ENCODE results near the gene ZNF473. TPM values are rescaled to one million over a fixed set of nuclear protein-coding genes. Genes with fewer than 3 reads are reported as not detected.

The ZNF473 gene
- total RNA-seq, 4 donors from 2014 or later, result 7.1 to 28.9 (median 16.8) TPM

- intact Hi-C loops (cut with DNase I; ENCODE audit: low total_unique reads), result no loop called here
- H3K27ac ChIP-seq, result peak overlapping the region in 1 of 2 donors; percentile 93
- TF ChIP-seq, protein P1, sequence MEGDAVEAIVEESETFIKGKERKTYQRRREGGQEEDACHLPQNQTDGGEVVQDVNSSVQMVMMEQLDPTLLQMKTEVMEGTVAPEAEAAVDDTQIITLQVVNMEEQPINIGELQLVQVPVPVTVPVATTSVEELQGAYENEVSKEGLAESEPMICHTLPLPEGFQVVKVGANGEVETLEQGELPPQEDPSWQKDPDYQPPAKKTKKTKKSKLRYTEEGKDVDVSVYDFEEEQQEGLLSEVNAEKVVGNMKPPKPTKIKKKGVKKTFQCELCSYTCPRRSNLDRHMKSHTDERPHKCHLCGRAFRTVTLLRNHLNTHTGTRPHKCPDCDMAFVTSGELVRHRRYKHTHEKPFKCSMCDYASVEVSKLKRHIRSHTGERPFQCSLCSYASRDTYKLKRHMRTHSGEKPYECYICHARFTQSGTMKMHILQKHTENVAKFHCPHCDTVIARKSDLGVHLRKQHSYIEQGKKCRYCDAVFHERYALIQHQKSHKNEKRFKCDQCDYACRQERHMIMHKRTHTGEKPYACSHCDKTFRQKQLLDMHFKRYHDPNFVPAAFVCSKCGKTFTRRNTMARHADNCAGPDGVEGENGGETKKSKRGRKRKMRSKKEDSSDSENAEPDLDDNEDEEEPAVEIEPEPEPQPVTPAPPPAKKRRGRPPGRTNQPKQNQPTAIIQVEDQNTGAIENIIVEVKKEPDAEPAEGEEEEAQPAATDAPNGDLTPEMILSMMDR (IDR thresholded peaks at IDR 0.05), result no peak
- no peak for TF ChIP-seq POLR2A (IDR thresholded peaks at IDR 0.05)
- DNase-seq, result no peak
- no peaks in the 10 kb centered on the region for H3K27me3 ChIP-seq
- H3K36me3 ChIP-seq, result no peaks in the 10 kb centered on the region
- H3K4me1 ChIP-seq, result peaks cover 0 to 12% of the 10 kb centered on the region in 2 donors
- no peak overlapping the region for H3K4me3 ChIP-seq
- no peaks in the 10 kb centered on the region for H3K9me3 ChIP-seq
Measured at GRCh38 chr19:50002386-50002960, 23.3 kb upstream of the ZNF473 start.

DNA sequence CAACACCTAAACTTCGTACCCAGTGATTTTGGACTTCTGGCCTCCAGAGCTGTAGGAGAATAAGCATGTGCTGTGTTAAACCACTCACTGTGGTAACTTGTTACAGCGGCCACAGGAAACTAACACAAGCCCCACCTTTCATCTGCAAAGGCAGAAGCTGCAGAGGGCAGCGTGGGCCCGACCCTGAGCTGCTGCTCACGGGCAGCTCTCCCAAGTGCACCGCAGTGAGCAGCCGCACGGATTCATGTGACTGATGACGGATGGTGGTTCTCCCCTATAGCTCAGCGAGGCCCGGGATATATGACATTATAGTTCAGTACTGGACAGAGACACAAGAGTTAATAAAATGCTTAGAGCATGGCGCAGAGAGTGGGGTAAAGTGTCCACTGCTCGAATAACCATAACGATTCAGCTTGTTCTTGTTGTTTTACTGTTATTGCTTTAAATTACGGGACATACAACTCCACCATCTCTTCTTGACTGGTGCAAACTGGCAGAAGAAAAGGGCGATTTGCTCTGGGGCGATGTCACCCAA lies 22.5 kb upstream of the ZNF473 start:
- Histone ChIP-seq H3K9me3 (no peaks in the 10 kb centered on the region), H3K4me3 (no peak overlapping the region), H3K27ac (peak overlapping the region; percentile 77 to 93), H3K27me3 (no peaks in the 10 kb centered on the region), H3K4me1 (peaks cover 0 to 12% of the 10 kb centered on the region in 2 donors), H3K36me3 (no peaks in the 10 kb centered on the region)
- DNase-seq, result no peak
- TF ChIP-seq POLR2A (IDR thresholded peaks at IDR 0.05), result no peak
- TF ChIP-seq, protein P1 (IDR thresholded peaks at IDR 0.05), result no peak
- intact Hi-C loops (cut with DNase I; ENCODE audit: low total_unique reads), result no loop called here

DNA sequence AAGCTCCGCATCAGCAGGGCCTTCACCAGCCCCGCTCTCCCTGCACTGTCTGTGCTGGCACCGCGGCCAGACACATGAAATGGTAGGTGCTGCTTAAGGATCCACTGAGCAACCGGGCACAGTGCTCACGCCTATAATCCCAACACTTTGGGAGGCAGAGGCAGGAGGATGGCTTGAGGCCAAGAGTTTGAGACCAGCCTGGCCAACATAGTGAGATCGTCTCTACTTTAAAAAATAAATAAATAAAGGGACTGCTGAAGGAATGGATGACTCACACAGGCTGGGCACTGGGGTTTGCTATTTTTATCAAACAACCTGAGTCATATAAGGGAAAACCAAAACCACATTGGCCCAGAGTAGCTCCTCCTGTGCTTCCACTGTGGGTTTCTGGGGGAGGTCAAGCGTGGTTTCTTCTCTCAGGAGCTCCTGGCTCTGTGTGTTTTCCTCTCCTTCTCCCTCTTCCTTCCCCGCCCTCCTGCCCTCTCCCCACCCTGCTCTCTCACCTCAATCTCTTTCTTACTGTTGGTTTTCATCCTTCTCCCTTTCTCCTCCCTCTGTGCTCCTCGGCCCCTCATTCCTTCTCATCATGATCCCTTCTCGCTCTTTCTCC lies 21.9 kb upstream of the ZNF473 start:
- intact Hi-C loops (cut with DNase I; ENCODE audit: low total_unique reads), result no loop called here
- no peaks in the 10 kb centered on the region for H3K27me3 ChIP-seq
- H3K27ac ChIP-seq, result peak overlapping the region; percentile 77 to 93
- peaks cover 0 to 12% of the 10 kb centered on the region in 2 donors for H3K4me1 ChIP-seq
- no peak overlapping the region for H3K4me3 ChIP-seq
- no peaks in the 10 kb centered on the region for H3K9me3 ChIP-seq
- TF ChIP-seq POLR2A (IDR thresholded peaks at IDR 0.05), result no peak
- TF ChIP-seq, protein P1 (IDR thresholded peaks at IDR 0.05), result no peak
- peak; percentile 56 to 77 for DNase-seq
- H3K36me3 ChIP-seq, result no peaks in the 10 kb centered on the region

DNA sequence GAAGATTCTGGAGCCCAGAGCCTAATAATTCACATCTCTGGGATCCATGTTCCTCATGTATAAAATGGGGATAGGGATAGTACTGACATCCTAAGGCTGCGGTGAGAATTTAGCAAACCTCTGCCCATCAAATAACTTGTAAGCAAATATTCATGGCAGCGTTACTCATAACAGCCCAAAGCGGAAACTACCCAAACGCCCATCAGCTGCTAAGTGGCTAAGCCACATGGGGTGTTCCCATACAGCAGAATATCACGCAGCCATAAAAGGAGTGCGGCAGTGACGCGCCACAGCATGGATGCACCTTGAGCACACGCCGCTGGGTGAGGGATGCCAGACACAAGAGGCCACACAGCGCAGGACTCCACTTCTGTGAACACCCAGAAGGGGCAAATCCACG lies 20.4 kb upstream of the ZNF473 start:
- DNase-seq, result no peak
- TF ChIP-seq, protein P1 (IDR thresholded peaks at IDR 0.05), result no peak
- no peak for TF ChIP-seq POLR2A (IDR thresholded peaks at IDR 0.05)
- Histone ChIP-seq H3K27me3 (no peaks in the 10 kb centered on the region), H3K4me1 (peaks cover 0 to 12% of the 10 kb centered on the region in 2 donors), H3K9me3 (no peaks in the 10 kb centered on the region), H3K27ac (no peak overlapping the region), H3K36me3 (no peaks in the 10 kb centered on the region), H3K4me3 (no peak overlapping the region)
- intact Hi-C loops (cut with DNase I; ENCODE audit: low total_unique reads), result no loop called here

GRCh38 chr19:50007170-50007569 lies 18.6 kb upstream of the ZNF473 start:
- H3K27ac ChIP-seq, result no peak overlapping the region
- no peak overlapping the region for H3K4me3 ChIP-seq
- H3K27me3 ChIP-seq, result no peaks in the 10 kb centered on the region
- H3K9me3 ChIP-seq, result no peaks in the 10 kb centered on the region
- H3K36me3 ChIP-seq, result no peaks in the 10 kb centered on the region
- peaks cover 0 to 12% of the 10 kb centered on the region in 2 donors for H3K4me1 ChIP-seq
- TF ChIP-seq, protein P1 (IDR thresholded peaks at IDR 0.05), result no peak
- TF ChIP-seq POLR2A (IDR thresholded peaks at IDR 0.05), result no peak
- no peak for DNase-seq
- intact Hi-C loops (cut with DNase I; ENCODE audit: low total_unique reads), result no loop called here
